Measurements from ENCODE around the gene GTF2H2C.
"Not testable (repeated sequence)": the region's sequence is repeated elsewhere in the genome, so short reads cannot be mapped to it uniquely, and the experiment has no call there.

GTF2H2C gene

GRCh38 chr5:69559908-69560330 is at the start of gene GTF2H2C:
GTF2H2C (plus strand) TSS chr5:69560191; CDS start chr5:69565133, 4,942 bp downstream.
- not testable (repeated sequence) for DNase-seq

GRCh38 chr5:69510694-69511093 is 49.3 kb upstream of the GTF2H2C start:
- no peak for DNase-seq

GRCh38 chr5:69512740-69513260 is 47.2 kb upstream of the GTF2H2C start:
- no peak for DNase-seq

- not testable (repeated sequence) for DNase-seq
Measured at GRCh38 chr5:69515570-69515969, 44.4 kb upstream of the GTF2H2C start.

GRCh38 chr5:69516769-69517168 is 43.2 kb upstream of the GTF2H2C start:
- DNase-seq = no peak

GRCh38 chr5:69517763-69518212 is 42.2 kb upstream of the GTF2H2C start:
- no peak for DNase-seq

GRCh38 chr5:69519285-69519684 is 40.7 kb upstream of the GTF2H2C start:
- DNase-seq = no peak

- no peak for DNase-seq
Measured at GRCh38 chr5:69522035-69522434, 38.0 kb upstream of the GTF2H2C start.

GRCh38 chr5:69525490-69525889 is 34.5 kb upstream of the GTF2H2C start:
- DNase-seq = no peak

GRCh38 chr5:69526660-69527059 is 33.3 kb upstream of the GTF2H2C start:
- no peak for DNase-seq

- DNase-seq = no peak
Measured at GRCh38 chr5:69527128-69527770, 32.7 kb upstream of the GTF2H2C start.

- DNase-seq = no peak
Measured at GRCh38 chr5:69528035-69528434, 32.0 kb upstream of the GTF2H2C start.

GRCh38 chr5:69528609-69529008 is 31.4 kb upstream of the GTF2H2C start:
- DNase-seq = no peak

GRCh38 chr5:69530561-69531405 is 29.2 kb upstream of the GTF2H2C start:
- no peak for DNase-seq

- DNase-seq = no peak
Measured at GRCh38 chr5:69531406-69531801, 28.6 kb upstream of the GTF2H2C start.

GRCh38 chr5:69537911-69538310 is 22.1 kb upstream of the GTF2H2C start:
- not testable (repeated sequence) for DNase-seq

- DNase-seq = not testable (repeated sequence)
Measured at GRCh38 chr5:69538735-69539134, 21.3 kb upstream of the GTF2H2C start.

GRCh38 chr5:69541347-69541746 is 18.6 kb upstream of the GTF2H2C start:
- DNase-seq = not testable (repeated sequence)

- not testable (repeated sequence) for DNase-seq
Measured at GRCh38 chr5:69542838-69543618, 17.0 kb upstream of the GTF2H2C start.

- DNase-seq = not testable (repeated sequence)
Measured at GRCh38 chr5:69544602-69545001, 15.4 kb upstream of the GTF2H2C start.

- not testable (repeated sequence) for DNase-seq
Measured at GRCh38 chr5:69560587-69561431, 818 bp downstream of the GTF2H2C start.

All from hypothalamus (tissue), 51 donors.